GM23248 (cell line): ENCODE data around the gene GARRE1.

Experiments used
- EZH2 ChIP-seq: fragments of 200-600 bp; sonication (generic); IDR thresholded peaks from 2 replicates; pipeline ENCODE4 v1.6.1; 2018; ENCODE audit warnings: antibody characterized with exemption, mild to moderate bottlenecking; ENCODE audit not compliant: insufficient read depth, poor library complexity, severe bottlenecking
- EZH2phosphoT487 ChIP-seq: fragments of 200-600 bp; sonication (generic); IDR thresholded peaks from 2 replicates; pipeline ENCODE4 v1.6.1; 2018; ENCODE audit warnings: antibody characterized with exemption, moderate library complexity, mild to moderate bottlenecking, low read depth; ENCODE audit not compliant: insufficient read depth

DNA sequence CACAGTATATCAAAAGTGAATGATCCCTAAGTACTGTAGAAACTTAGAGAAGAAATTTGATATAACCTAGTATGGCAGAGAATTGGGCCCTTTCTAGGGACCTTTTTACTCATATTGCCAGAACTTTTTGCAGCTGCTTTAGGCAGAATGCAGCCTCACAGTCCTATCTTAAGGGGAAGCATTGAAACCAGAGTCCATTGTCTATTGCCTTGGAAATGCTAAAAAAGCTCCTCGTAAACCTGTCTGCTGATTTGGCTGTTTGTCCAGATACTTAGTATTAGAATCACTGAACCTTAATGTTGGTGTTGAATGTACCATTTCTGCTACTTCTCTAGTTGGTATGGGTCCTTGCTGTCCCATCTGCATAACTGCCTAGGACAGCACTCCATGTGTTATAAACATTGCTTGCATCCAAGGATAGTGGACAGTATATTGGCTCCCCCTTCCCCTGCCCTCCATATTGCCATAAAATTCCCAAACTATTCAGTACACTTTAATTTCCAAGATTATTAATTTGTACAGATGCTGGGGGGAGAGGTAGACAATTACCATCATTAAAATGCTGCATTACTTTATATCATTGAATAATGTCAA, 46.0 kb upstream of the GARRE1 start:
- TF ChIP-seq EZH2 (no peak), EZH2phosphoT487 (no peak)
